Epidermal melanocyte (primary cell): ENCODE data around the gene GATAD1.
"Not testable (repeated sequence)": the region's sequence is repeated elsewhere in the genome, so short reads cannot be mapped to it uniquely, and the experiment has no call there.

Source experiments
- DNase-seq: peaks from one replicate; pipeline ENCODE4 v3.0.0; 2011; ENCODE audit warnings: low spot score; ENCODE audit not compliant: insufficient read length

GATAD1 gene

GRCh38 chr7:92479146-92479545 is 31.9 kb downstream of the GATAD1 start:
- DNase-seq: not testable (repeated sequence)

GRCh38 chr7:92483624-92484023 is 36.3 kb downstream of the GATAD1 start:
- DNase-seq: not testable (repeated sequence)

- DNase-seq: not testable (repeated sequence)
These were observed 36.9 kb downstream of the GATAD1 start for GRCh38 chr7:92484226-92484625.

- DNase-seq: no peak
These were observed 38.1 kb downstream of the GATAD1 start for GRCh38 chr7:92485267-92485892.

- DNase-seq: no peak
These were observed 38.7 kb downstream of the GATAD1 start for GRCh38 chr7:92485974-92486373.

GRCh38 chr7:92487804-92488203 is 40.5 kb downstream of the GATAD1 start:
- DNase-seq: no peak

GRCh38 chr7:92489634-92490033 is 42.4 kb downstream of the GATAD1 start:
- no peak for DNase-seq

- DNase-seq: no peak
These were observed 49.6 kb downstream of the GATAD1 start for GRCh38 chr7:92496876-92497275.

- DNase-seq: no peak
These were observed 51.3 kb downstream of the GATAD1 start for GRCh38 chr7:92498557-92498956.

GRCh38 chr7:92503767-92504166 is 56.5 kb downstream of the GATAD1 start:
- DNase-seq: no peak

GRCh38 chr7:92504563-92504962 is 57.3 kb downstream of the GATAD1 start:
- no peak for DNase-seq

- no peak for DNase-seq
These were observed 59.1 kb downstream of the GATAD1 start for GRCh38 chr7:92506363-92506762.

GRCh38 chr7:92508946-92509345 is 61.7 kb downstream of the GATAD1 start:
- DNase-seq: no peak
